SK-N-SH treated with all-trans-retinoic acid at 6 μM for 48 hours (cell line): ENCODE measurements around the gene RPS16.

Experiments used
- ATAC-seq: fragments of 200-7000 bp; cut with Tn5 transposase; 3 replicates; pipeline ENCODE4 v1.9.1; 2020; ENCODE audit warnings: mild to moderate bottlenecking, moderate library complexity
- BACH2 ChIP-seq: fragments of 250-450 bp; sonication (Bioruptor Pico); IDR thresholded peaks from 2 replicates; pipeline ENCODE4 v1.9.0; 2021; ENCODE audit warnings: mild to moderate bottlenecking, borderline replicate concordance
- CREB5 ChIP-seq: fragments of 250-450 bp; sonication (Bioruptor Pico); IDR thresholded peaks from 2 replicates; pipeline ENCODE4 v1.5.1; 2020; ENCODE audit warnings: low read depth, mild to moderate bottlenecking, moderate library complexity
- CSDC2 ChIP-seq: fragments of 250-450 bp; sonication (Bioruptor Pico); IDR thresholded peaks from 2 replicates; pipeline ENCODE4 v1.5.0; 2020; ENCODE audit warnings: mild to moderate bottlenecking, moderate library complexity
- ESRRG ChIP-seq: fragments of 250-450 bp; sonication (Bioruptor Pico); IDR thresholded peaks from 2 replicates; pipeline ENCODE4 v1.6.1; 2021; ENCODE audit warnings: mild to moderate bottlenecking
- GLIS3 ChIP-seq: fragments of 250-450 bp; sonication (Bioruptor Pico); IDR thresholded peaks from 2 replicates; pipeline ENCODE4 v1.5.0; 2020; ENCODE audit warnings: mild to moderate bottlenecking, moderate library complexity
- ISL1 ChIP-seq: fragments of 250-450 bp; sonication (Bioruptor Pico); IDR thresholded peaks from 2 replicates; pipeline ENCODE4 v2.1.2; 2022; ENCODE audit warnings: mild to moderate bottlenecking, moderate library complexity
- OSR1 ChIP-seq: fragments of 250-450 bp; sonication (Bioruptor Pico); IDR thresholded peaks from 2 replicates; pipeline ENCODE4 v1.8.0; 2022; ENCODE audit warnings: moderate library complexity, mild to moderate bottlenecking, inconsistent platforms
- POU6F1 ChIP-seq: fragments of 250-450 bp; sonication (Bioruptor Pico); IDR thresholded peaks from 2 replicates; pipeline ENCODE4 v1.8.0; 2021; ENCODE audit warnings: low read depth, mild to moderate bottlenecking, moderate library complexity, borderline replicate concordance
- PPARA ChIP-seq: fragments of 250-450 bp; sonication (Bioruptor Pico); IDR thresholded peaks from 2 replicates; pipeline ENCODE4 v1.5.0; 2020; ENCODE audit warnings: mild to moderate bottlenecking, borderline replicate concordance
- RARB ChIP-seq: fragments of 250-450 bp; sonication (Bioruptor Pico); IDR thresholded peaks from 2 replicates; pipeline ENCODE4 v1.8.0; 2021; ENCODE audit warnings: mild to moderate bottlenecking, moderate library complexity
- SNAI2 ChIP-seq: fragments of 250-450 bp; sonication (Bioruptor Pico); IDR thresholded peaks from 2 replicates; pipeline ENCODE4 v1.5.0; 2020; ENCODE audit warnings: mild to moderate bottlenecking, moderate library complexity
- TCF4 ChIP-seq: fragments of 250-450 bp; sonication (Bioruptor Pico); IDR thresholded peaks from 2 replicates; pipeline ENCODE4 v1.8.0; 2021; ENCODE audit warnings: mild to moderate bottlenecking, moderate library complexity, borderline replicate concordance
- TOX ChIP-seq: fragments of 250-450 bp; sonication (Bioruptor Pico); IDR thresholded peaks from 2 replicates; pipeline ENCODE4 v1.8.0; 2021; ENCODE audit warnings: mild to moderate bottlenecking, moderate library complexity, borderline replicate concordance
- ZC3H10 ChIP-seq: fragments of 250-450 bp; sonication (Bioruptor Pico); IDR thresholded peaks from 2 replicates; pipeline ENCODE4 v1.5.1; 2021; ENCODE audit warnings: mild to moderate bottlenecking, moderate library complexity
- ZFP30 ChIP-seq: fragments of 450-650 bp; formaldehyde crosslinking; IDR thresholded peaks from 2 replicates; pipeline ENCODE4 v1.5.0; 2022; ENCODE audit warnings: mild to moderate bottlenecking, moderate library complexity
- ZNF565 ChIP-seq: fragments of 450-650 bp; formaldehyde crosslinking; conservative IDR thresholded peaks from 2 replicates; pipeline ENCODE4 v1.5.0; 2020; ENCODE audit warnings: low read depth, mild to moderate bottlenecking, moderate library complexity
- ZNF70 ChIP-seq: fragments of 450-650 bp; formaldehyde crosslinking; IDR thresholded peaks from 2 replicates; pipeline ENCODE4 v1.5.0; 2020; ENCODE audit warnings: mild to moderate bottlenecking, moderate library complexity
- ZNF8 ChIP-seq: fragments of 450-650 bp; formaldehyde crosslinking; IDR thresholded peaks from 2 replicates; pipeline ENCODE4 v1.5.0; 2020; ENCODE audit warnings: mild to moderate bottlenecking, moderate library complexity
- TF ChIP-seq, protein P1 (sequence below): fragments of 250-450 bp; sonication (Bioruptor Pico); IDR thresholded peaks from 2 replicates; pipeline ENCODE4 v1.5.1; 2021; ENCODE audit warnings: mild to moderate bottlenecking, moderate library complexity
- TF ChIP-seq, protein P2 (sequence below): fragments of 250-450 bp; sonication (Bioruptor Pico); IDR thresholded peaks from 2 replicates; pipeline ENCODE4 v1.8.0; 2020; ENCODE audit warnings: mild to moderate bottlenecking, moderate library complexity, borderline replicate concordance

Gene RPS16

DNA sequence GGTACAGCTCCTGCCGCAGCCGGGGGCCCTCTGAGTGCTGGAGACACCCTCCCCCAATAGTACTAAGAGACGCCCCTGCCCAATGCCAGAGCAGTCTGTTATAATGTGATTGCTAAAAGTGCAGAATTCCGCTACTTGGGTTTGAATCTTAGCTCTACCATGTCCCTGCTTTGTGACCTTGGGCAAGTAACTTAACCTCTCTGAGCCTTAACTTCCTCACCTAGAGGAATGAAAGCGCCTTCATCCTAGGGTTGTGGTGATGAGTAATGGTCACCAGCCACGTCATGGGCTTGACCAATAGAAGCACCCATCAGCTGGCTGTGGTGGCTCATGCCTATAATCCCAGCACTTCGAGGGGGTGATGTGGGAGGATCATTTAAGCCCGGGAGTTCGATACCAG, 16.7 kb downstream of the RPS16 start:
- ATAC-seq, result no peak
- TF ChIP-seq ZC3H10 (CRISPR knock-in tag) (no peak), ZNF8 (CRISPR knock-in tag) (no peak), BACH2 (CRISPR knock-in tag) (no peak), POU6F1 (CRISPR knock-in tag) (no peak), CSDC2 (CRISPR knock-in tag) (no peak), CREB5 (CRISPR knock-in tag) (no peak), ISL1 (no peak), ESRRG (CRISPR knock-in tag) (no peak), ZFP30 (CRISPR knock-in tag) (no peak)
- TF ChIP-seq, protein P1, sequence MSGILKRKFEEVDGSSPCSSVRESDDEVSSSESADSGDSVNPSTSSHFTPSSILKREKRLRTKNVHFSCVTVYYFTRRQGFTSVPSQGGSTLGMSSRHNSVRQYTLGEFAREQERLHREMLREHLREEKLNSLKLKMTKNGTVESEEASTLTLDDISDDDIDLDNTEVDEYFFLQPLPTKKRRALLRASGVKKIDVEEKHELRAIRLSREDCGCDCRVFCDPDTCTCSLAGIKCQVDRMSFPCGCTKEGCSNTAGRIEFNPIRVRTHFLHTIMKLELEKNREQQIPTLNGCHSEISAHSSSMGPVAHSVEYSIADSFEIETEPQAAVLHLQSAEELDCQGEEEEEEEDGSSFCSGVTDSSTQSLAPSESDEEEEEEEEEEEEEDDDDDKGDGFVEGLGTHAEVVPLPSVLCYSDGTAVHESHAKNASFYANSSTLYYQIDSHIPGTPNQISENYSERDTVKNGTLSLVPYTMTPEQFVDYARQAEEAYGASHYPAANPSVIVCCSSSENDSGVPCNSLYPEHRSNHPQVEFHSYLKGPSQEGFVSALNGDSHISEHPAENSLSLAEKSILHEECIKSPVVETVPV (CRISPR knock-in tag), result no peak

- no peak for TF ChIP-seq ZNF8 (CRISPR knock-in tag)
- TF ChIP-seq ESRRG (CRISPR knock-in tag), result no peak
- TF ChIP-seq ISL1, result no peak
- TF ChIP-seq POU6F1 (CRISPR knock-in tag), result no peak
- TF ChIP-seq PPARA (CRISPR knock-in tag), result no peak
- TF ChIP-seq RARB (CRISPR knock-in tag), result no peak
- TF ChIP-seq TOX, result no peak
- TF ChIP-seq, protein P2, sequence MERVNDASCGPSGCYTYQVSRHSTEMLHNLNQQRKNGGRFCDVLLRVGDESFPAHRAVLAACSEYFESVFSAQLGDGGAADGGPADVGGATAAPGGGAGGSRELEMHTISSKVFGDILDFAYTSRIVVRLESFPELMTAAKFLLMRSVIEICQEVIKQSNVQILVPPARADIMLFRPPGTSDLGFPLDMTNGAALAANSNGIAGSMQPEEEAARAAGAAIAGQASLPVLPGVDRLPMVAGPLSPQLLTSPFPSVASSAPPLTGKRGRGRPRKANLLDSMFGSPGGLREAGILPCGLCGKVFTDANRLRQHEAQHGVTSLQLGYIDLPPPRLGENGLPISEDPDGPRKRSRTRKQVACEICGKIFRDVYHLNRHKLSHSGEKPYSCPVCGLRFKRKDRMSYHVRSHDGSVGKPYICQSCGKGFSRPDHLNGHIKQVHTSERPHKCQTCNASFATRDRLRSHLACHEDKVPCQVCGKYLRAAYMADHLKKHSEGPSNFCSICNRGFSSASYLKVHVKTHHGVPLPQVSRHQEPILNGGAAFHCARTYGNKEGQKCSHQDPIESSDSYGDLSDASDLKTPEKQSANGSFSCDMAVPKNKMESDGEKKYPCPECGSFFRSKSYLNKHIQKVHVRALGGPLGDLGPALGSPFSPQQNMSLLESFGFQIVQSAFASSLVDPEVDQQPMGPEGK (CRISPR knock-in tag), result no peak
- TF ChIP-seq ZFP30 (CRISPR knock-in tag), result no peak
- TF ChIP-seq CREB5 (CRISPR knock-in tag), result no peak
- no peak for TF ChIP-seq CSDC2 (CRISPR knock-in tag)
- TF ChIP-seq OSR1 (CRISPR knock-in tag), result no peak
- TF ChIP-seq ZC3H10 (CRISPR knock-in tag), result no peak
- TF ChIP-seq GLIS3 (CRISPR knock-in tag), result no peak
- TF ChIP-seq BACH2 (CRISPR knock-in tag), result no peak
- no peak for TF ChIP-seq SNAI2 (CRISPR knock-in tag)
- TF ChIP-seq TCF4 (CRISPR knock-in tag), result no peak
- TF ChIP-seq ZNF565 (CRISPR knock-in tag), result no peak
- no peak for TF ChIP-seq ZNF70
- ATAC-seq, result no peak
These were observed 18.1 kb downstream of the RPS16 start for GRCh38 chr19:39417463-39418181.
